NCI-H1105 treated with DMSO at 0.1 percent for 48 hours (cell line): ENCODE results near the gene ACER2.
A peak's percentile ranks its signal among the peaks of the same experiment; 100 is the strongest.
"Not testable (repeated sequence)": the region's sequence is repeated elsewhere in the genome, so short reads cannot be mapped to it uniquely, and the experiment has no call there.

Experiments used
- DNase-seq: peaks from one replicate; lab custom pipeline; 2025; lab: John Stamatoyannopoulos, UW

The ACER2 gene

DNA sequence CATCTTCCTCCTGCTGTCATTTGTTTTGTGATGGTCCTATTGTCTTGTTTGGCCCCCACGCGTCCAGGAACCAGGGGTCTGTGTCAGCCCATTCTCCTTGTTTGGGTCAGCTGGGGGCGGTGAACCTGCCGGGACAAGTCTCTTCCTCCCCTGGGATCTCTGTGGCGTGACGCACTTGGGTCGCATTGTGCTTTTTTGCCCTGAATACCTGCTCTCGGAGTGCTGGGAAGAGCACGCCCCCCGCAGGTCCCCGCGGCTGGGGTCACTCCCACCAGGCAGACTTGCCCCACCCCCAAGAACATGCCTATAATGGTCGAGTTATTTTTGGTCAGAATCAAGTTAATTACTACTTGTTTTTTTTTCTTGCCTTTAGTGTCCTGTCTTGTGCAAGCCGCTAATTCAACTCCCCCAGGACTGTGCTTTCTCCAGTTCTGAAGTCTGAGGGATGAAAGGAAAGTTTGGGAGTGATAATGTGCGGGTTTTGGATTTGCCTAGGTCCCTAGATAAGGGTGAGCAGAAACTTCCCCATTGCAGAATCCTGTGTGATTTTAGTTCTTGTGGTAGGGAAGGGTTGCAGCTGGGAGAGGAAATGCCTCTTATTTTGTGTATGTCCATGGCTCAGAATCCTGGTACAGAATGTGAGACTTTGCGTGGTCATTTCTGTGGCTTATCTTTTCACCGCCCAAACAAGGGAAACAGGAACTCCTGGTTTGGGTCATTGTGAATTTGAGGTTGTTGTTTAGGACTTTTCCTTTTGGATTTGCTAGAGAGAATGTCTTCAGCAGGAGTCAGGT lies 789 bp downstream of the ACER2 start:
- peak; percentile 10 for DNase-seq

DNA sequence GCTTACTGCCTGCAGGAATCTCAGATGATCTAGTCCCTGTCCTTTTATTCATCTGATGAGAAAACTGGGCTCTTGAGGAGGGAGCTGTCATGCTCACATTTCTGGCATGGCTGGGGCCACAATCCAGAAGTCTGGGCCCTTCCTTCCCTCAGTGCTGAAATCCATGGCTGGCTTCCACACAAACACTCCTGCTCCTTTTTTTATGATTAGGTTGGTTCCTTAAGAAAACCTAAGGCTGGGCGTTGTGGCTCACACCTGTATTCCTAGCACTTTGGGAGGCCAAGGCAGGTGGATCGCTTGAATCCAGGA lies 1.3 kb downstream of the ACER2 start:
- no peak for DNase-seq

DNA sequence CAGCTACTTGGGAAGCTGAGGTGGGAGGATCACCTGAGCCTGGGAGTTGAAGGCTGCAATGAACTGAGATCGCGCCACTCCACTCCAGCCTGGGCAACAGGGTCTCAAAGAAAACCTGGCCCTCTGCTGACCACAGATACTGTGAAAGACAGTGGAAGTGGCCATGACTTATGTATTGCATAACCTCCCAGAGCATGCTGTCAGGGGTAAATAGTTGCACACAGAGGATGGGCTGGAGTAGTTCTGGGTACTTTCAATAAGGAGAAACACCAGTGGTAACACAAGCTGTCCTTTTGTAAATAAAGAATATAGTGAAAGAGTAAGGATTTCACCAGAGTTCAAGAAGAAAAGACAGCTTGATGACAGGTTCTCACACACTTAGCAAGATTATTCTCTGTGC lies 1.8 kb downstream of the ACER2 start:
- no peak for DNase-seq

DNA sequence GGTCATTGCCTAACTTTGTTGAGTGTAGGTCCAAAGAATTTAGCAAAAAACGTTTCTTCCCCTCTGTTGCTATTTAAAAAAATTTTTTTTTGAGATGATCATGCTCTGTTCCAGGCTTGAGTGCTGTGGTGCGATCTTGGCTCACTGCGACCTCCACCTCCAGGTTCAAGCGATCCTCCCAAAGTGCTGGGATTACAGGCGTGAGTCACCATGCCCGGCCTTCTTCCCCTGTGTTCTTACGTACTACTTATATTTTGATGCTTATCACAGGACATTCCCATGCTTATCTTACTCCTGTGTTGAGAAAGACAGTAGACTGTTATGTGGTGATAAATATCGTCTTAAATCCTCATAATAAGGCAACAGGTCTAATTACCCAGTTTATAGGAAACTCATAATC lies 2.5 kb downstream of the ACER2 start:
- no peak for DNase-seq

DNA sequence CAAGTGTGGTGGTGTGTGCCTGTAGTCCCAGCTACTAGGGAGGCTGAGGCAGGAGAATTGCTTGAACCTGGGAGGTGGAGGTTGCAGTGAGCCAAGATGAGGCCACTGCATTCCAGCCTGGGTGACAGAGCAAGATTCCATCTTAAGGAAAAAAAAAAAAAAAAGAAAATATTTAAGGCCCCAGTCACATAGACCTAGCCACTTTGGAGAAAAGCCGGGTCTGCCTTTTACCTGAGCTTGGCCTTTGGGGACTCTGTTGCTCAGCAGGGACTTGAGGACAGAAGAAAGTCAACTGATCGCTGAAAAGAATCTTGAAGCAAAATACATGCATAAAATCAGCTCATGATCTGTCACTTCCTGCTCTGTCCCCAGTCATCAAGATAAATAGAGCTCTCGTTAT lies 4.6 kb downstream of the ACER2 start:
- not testable (repeated sequence) for DNase-seq

DNA sequence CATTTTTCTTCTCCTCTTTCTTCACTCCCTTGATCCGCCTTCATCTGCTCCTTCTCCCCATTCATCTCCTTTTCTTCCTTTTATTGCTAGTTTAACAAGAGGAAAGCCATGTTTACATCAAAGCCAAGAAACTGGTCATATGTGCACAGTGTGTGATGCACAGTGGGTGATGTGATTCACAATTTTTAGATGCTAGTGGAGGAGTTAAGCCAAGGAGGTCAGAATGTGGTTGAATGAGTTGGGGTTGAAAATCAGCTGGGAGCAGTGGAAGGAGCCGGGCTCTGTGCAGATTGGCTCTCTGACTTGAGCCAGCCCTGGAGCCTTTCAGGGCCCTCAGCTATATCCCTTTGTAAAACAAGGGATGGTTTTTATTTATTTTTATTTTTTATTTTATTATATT lies 7.3 kb downstream of the ACER2 start:
- no peak for DNase-seq

DNA sequence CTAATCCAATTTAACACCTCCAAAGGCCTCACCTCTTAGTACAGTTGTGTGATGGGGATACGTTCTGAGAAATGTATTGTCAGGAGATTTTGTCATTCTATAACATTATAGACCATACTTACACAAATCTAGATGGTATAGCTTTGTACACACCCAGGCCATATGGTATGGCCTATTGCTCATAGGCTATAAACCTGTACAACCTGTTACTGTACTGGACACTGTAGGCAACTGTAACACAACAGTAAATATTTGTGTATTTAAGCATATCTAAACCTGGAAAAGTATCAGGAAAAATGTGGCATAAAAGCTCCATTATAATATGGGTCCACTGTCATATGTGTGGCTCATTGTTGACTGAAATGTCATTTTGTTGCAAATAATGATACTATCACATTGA lies 12.1 kb downstream of the ACER2 start:
- DNase-seq = no peak

DNA sequence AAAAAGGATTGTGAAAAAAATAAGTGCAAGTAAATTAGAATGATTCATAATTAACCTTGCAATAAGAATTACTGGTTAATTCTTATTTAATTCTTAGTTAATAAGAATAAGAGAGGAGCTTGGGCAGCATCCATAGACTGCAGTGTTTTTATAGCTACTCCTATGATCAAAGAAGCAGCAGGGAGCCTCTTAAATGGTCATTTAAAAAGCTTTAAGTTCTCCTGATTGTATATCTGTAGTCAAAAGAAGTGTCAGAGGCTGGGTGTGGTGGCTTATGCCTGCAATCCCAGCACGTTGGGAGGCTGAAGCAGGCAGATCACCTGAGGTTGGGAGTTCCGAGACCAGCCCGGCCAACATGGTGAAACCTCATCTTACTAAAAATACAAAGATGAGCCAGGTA lies 14.4 kb downstream of the ACER2 start:
- no peak for DNase-seq

DNA sequence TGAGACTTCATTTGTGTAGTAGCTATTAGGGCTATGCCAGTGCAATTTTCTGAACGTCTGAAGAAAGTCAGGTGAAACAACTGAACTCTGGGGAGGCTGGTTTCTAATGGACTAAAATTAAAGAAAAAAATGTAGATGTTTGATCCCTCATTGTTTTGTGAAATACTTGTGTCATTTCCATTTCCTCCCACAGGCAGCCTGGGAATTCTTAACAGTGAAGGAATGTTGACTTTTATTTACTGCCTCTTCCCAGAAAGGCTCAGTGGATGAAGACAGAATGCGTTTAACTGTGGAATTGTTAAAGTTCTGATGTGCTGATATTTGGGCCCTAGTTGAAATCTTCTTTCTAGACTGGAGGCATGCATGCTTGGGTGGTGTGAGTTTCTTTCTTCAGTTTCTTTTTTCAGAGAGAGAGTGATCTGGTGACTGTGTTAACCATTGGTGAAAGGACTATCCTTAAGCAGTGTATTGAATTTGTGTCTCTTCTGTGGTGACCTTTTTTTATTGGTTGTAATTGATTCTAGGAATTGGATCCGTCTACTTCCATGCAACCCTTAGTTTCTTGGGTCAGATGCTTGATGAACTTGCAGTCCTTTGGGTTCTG lies 15.5 kb downstream of the ACER2 start:
- DNase-seq = no peak

DNA sequence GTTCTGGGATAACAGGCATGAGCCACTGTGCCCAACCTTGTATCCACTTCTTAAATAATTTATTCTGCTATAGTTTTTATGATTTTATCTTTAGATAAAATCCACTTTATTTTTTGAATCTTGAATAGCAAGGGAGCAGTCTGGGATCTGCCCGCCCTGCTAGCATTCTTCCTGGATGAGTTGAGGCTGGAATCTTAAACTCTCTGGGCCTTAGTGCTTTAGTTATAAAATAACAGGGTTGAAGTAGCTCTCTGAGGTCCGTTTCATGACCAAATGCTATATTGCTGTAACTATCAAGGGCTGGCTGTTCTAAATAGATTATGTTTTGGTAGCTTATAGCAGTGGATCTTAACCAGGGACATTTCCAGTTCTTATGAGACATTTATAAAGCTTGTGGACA lies 20.8 kb downstream of the ACER2 start:
- no peak for DNase-seq

DNA sequence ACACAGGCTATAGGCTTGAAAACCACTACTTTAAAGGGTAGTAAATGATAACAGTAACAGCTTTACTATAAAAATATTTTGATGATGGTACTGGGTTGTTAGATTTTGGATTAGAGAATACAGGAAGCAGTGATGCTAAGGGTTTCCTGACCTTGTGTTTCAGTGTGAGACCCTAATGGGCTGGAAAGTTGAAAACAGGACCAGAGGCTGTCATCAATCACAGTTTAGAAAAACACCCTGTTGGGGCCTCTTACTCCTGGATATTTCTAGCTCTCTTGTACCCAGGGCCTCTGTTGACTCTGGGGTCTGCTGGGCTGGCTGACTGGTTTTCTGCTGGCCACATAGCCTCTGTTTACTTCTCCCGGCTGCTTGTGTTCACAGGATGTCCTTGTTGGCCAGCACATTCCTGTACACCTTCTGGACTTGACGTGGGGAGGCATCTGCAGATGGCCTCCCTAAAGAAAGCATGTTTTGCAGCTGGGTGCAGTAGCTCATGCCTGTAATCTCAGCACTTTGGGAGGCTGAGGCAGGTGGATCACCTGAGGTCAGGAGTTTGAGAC lies 21.5 kb downstream of the ACER2 start:
- DNase-seq = no peak

DNA sequence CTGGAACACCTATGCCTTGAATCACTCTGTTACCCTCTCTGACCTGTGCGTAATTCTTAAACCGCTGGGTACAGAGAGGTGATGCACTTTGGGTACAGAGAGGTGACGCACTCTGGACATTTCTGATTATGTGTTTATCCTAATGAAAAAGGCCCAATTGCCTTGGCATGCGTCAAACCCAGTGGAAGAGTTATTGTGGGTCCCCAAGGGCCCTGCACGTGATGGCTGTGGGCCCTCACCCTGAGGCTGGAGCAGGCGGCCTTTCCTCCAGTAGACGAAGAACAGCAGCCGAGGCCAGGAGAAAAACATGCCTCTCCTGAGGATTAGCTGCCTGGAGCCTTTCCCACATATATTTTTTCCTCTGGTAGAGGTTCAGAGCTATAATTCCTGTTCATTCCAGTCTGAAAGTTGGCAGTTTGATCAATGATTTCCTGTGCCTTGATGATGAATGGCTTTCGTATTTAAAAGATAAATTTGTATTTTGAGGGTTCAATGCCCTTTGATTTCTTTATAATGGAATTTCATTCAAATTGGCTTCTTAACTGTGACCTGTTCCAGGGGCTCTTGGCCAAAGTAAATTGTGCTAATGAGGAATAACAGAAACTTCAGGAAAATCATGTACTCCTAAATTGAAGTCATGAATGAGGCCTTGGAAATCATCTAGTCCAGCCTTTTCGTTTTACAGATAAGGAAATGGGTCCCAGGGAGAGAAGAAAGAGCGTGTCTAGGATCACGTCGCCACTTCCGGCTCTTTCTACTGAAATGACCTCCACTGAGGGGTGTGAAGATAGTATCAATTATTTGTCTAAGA lies 22.8 kb downstream of the ACER2 start:
- DNase-seq = no peak

DNA sequence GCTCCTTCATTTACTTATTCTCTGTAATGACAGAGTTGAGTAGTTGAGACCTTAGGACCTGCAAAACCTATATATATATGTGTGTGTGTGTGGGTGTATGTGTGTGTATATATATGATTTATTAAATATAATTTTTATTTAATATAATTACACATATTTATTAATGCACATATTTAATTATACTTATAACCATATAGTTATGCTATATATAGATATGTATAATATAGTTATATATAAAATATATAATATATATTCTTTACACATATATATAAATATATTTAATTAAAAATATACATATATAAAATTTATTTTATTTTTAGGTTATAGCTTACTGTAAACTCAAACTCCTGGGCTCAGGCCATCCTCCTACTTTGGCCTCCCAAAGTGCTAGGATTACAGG lies 23.7 kb downstream of the ACER2 start:
- DNase-seq = no peak

DNA sequence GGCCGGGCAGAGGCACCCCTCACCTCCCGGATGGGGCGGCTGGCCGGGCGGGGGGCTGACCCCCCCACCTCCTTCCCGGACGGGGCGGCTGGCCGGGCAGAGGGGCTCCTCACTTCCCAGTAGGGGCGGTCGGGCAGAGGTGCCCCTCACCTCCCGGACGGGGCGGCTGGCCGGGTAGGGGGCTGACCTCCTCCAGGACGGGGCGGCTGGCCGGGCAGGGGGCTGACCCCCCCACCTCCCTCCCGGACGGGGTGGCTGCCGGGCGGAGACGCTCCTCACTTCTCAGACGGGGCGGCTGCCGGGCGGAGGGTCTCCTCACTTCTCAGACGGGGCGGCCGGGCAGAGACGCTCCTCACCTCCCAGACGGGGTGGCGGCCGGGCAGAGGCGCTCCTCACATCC lies 24.9 kb downstream of the ACER2 start:
- DNase-seq = not testable (repeated sequence)

DNA sequence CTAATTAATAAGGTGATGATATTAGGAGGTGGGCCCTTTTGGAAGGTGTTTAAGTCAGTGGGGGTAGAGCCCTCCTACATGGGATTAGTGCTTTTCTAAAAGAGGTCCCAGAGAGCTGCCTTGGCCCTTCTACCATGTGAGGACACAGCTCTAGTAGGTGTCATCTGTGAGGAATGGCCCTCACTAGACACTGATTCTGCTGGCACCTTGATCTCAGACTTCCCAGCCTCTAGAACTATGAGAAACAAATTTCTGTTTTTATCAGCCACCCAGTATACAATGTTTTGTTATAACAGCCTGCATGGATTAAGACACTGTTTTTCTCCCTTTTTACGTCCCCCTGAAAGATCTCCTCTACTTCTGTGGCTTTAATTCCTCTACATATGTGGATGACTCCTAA lies 31.6 kb downstream of the ACER2 start:
- DNase-seq = no peak

DNA sequence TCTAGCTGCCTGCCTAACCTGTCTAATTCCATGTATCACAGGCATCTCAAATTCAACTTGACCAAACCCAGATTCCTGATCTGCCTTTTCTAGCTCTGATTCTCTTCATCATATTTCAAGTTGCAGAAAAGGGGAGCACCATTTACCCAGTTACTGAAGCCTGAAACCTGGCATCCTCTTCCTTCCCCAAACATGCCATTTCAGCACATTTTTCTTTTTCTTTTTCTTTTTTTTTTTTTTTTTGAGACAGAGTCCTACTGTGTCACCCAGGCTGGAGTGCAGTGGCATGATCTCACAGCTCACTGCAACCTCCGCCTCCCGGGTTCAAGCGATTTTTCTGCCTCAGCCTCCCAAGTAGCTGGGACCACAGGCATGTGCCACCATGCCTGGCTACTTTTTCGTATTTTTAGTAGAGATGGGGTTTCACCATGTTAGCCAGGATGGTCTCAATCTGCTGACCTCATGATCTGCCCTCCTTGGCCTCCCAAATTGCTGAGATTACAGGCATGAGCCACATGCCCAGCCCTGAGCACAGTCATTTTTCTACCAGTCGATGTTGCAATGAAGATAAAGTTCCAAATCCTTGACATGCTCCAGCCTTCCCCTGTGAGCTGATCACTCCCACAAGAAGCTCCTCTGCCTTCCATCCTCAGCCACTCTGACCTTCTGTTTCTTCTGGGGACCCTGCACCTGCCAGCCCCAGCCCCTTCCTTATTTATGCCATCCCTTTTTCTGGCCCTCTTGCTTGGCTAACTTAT lies 32.2 kb downstream of the ACER2 start:
- no peak for DNase-seq

DNA sequence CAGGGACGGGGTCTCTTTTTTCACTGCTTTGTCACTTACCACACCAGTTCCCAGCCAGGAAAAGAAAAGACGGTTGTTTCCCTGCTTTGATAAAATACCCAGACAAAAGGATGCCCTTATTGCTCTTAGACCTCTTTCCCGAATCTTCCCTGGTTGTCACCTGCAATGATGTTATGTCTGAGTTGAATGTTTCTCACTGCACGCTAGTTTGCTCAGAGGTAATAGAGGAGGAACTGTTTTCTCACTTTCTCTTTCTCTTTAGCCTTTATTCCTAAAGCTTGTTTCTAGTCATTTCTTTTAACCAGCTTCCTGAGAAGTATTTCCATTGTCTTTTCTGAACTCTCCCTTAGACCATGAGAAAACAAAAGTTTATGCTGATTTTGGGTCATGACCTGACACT lies 32.9 kb downstream of the ACER2 start:
- DNase-seq = no peak

DNA sequence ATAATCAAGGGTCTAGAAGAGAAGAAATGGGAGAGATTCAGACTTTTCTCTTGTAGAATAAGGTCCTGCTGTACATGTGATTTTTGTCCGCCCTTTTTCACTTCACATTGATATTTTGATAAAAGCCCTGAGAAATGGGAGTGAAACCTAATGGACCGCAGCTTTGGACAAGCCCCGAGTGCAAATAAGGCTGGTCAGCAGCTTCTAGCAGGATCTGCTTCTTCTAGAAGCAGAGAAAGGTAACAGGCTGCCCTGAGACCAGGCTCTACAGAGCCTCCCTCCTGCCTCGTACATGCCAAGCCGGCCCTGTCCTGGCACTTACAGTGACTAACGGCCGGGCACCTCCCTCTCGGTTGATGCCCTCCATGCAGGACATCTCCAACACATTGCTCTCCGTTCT lies 33.4 kb downstream of the ACER2 start:
- no peak for DNase-seq

DNA sequence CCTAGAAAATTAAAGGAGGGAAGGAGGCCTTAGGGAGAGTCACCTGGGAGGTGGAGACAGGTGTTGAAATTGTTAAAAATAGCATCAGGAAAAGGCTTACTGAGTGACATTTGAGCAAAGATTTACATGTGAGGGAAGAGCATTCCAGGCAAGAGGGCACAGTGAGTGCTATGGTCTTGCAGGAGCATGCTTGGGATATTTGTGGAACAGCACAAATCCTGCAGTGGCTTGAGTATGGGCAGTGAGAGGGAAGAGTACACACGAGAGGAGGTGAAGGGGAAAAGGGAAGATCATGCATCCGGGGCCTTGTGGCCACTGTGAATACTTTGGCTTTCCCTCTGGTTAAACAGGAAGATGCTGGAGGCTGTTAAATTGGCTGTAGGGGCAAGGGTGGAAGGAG lies 36.6 kb downstream of the ACER2 start:
- DNase-seq = no peak

DNA sequence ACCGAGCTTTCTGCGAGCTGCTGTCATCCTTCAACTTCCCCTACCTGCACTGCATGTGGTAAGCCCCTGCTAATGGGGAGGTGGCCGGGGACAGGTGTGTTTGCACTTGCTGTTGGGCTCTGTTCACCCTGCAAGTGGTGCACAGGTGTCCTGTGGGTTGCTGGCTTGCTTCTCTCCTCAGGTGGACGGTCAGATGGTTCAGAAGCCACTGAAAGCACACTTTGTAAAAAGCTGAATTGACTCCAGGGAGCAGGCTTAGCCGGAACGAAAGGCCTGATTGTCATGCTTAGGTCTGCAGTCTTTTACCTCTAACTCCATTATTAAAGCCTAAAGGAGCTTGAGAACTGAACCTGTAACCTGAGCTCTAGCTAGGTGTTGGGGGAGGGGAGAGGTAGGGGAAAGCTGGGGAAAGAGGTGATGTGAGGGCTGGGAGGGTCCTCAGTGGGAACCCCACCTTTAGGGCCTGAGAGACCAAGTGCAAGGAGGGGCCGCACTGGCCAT lies 37.6 kb downstream of the ACER2 start:
- DNase-seq = no peak

DNA sequence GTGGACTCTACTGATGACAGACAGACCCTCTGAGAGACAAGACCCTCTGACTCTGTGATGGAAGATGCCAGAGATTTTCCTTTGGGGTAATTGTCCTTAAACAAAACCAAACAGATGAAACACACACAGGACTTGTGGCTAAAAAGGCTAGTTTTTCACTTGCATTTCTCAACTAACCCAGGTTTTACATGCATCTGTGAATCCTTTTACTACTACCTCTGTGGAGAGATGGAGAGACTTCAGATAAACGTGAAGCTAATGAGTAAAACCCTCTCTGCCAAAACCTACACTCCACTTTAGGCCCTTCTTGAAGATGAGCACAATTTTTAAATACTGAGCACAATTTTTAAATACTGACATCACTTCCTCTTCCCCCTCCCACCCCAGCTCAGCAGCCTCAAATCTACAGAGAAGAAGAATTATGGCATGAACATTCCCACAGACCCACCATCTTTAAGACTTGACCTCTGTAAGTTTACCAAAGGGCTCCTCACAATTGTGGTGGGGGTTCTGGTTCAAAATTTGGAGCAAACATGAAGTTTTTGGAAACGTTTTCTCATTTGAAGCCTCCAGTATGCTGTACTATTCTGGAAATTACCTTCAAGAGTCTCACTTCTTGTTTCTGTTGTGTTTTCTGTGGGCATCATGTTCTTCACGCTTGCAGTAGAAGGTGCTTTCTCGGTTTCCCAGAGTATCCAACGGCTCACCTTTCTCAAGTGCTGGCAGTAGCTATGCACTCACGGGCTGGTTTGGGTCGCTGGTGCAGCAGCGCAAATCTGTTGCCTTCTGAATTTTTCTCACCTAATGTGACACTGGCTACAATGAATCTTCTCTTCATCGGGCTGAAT lies 42.7 kb downstream of the ACER2 start:
- no peak for DNase-seq
